HCT116 (cell line): ENCODE results near the gene POLDIP2. TPM values are rescaled to one million over a fixed set of nuclear protein-coding genes. Genes with fewer than 3 reads are reported as not detected.
A peak's percentile ranks its signal among the peaks of the same experiment; 100 is the strongest.

Source experiments
- ATAC-seq: fragments of 200-7000 bp; cut with Tn5 transposase; 2 replicates; pipeline ENCODE4 v1.9.1; 2020; ENCODE audit warnings: mild to moderate bottlenecking, moderate library complexity
- BruUV-seq: library from RNA; stranded (reverse); fragments of 400-500 nt; replicated peaks from 2 replicates; lab custom pipeline; 2021; lab: Mats Ljungman, UMichigan
- CTCF ChIA-PET: fragments of 300-600 bp; sonication (Branson Sonifier 250); formaldehyde crosslinking; loops from one replicate; lab custom pipeline; 2021; ENCODE audit warnings: antibody characterized with exemption; lab: Charles Lee
- POLR2A ChIA-PET: fragments of 300-600, 350-600 bp; sonication (Branson Sonifier 250); formaldehyde crosslinking; loops from one replicate; lab custom pipeline; 2021; ENCODE audit warnings: antibody characterized with exemption; lab: Charles Lee
- RAD21 ChIA-PET, 2 experiments: fragments of 300-600 bp; sonication (Branson Sonifier 250); formaldehyde crosslinking; loops; one replicate each; lab custom pipeline; 2023; ENCODE audit warnings: low total read pairs in 2 of 2; ENCODE audit not compliant: uncharacterized antibody in 2 of 2, unreplicated experiment in 2 of 2, low non-redundant PET in 1 of 2; lab: Charles Lee
- DNase-seq: peaks from one replicate; pipeline ENCODE4 v3.0.0-alpha.2; 2010; ENCODE audit warnings: low read depth, low spot score
- H2AFZ ChIP-seq: fragments of 200-600 bp; shearing (Covaris generic), sonication (generic); 2 replicates; pipeline ENCODE4 v1.6.1; 2017; ENCODE audit warnings: low read depth, mixed run types, mixed read lengths, antibody characterized with exemption, low read length; ENCODE audit not compliant: poor library complexity, severe bottlenecking
- H3K27ac ChIP-seq: 2 replicates; pipeline ENCODE4 v1.5.1; 2012; ENCODE audit warnings: low read depth, low read length
- H3K27me3 ChIP-seq: fragments of 200-600 bp; sonication (generic); 2 replicates; pipeline ENCODE4 v1.6.1; 2016; ENCODE audit warnings: mixed run types, low read length, mixed read lengths; ENCODE audit not compliant: insufficient read depth
- H3K36me3 ChIP-seq, 2 experiments: fragments of 200-500 bp in 1 of 2; fragments of 200-600 bp in 1 of 2; sonication (Bioruptor generic) in 1 of 2; sonication (generic) in 1 of 2; 2 replicates each; pipeline versions ENCODE4 v1.5.1 to v1.6.1; 2014 to 2016; ENCODE audit warnings: low read length in 2 of 2, inconsistent platforms in 1 of 2, mixed read lengths in 1 of 2, mixed run types in 1 of 2; ENCODE audit not compliant: insufficient read depth in 2 of 2, control insufficient read depth in 1 of 2
- H3K4me1 ChIP-seq, 2 experiments: fragments of 200-600 bp in 1 of 2; sonication (generic) in 1 of 2; 2 replicates each; pipeline versions ENCODE4 v1.5.1 to v1.6.1; 2012 to 2017; ENCODE audit warnings: low read length in 2 of 2, inconsistent platforms in 1 of 2, mild to moderate bottlenecking in 1 of 2, mixed read lengths in 1 of 2, mixed run types in 1 of 2, moderate library complexity in 1 of 2; ENCODE audit not compliant: insufficient read depth in 2 of 2, control insufficient read depth in 1 of 2
- H3K4me2 ChIP-seq: fragments of 200-600 bp; sonication (generic); 2 replicates; pipeline ENCODE4 v1.6.1; 2017; ENCODE audit warnings: mixed run types, low read length, mixed read lengths
- H3K4me3 ChIP-seq, 2 experiments: fragments of 200-600 bp in 1 of 2; sonication (generic) in 1 of 2; replicated peaks in 1 of 2; 2 replicates each; pipeline ENCODE4 v1.5.1; 2011 to 2016; ENCODE audit warnings: low read length in 2 of 2, control low read depth in 1 of 2, low read depth in 1 of 2, mild to moderate bottlenecking in 1 of 2, mixed read lengths in 1 of 2, mixed run types in 1 of 2
- H3K79me2 ChIP-seq: fragments of 200-600 bp; sonication (generic); 2 replicates; pipeline ENCODE4 v1.6.1; 2017; ENCODE audit warnings: mild to moderate bottlenecking, mixed run types, low read length, moderate library complexity, mixed read lengths; ENCODE audit not compliant: insufficient read depth
- H3K9ac ChIP-seq: fragments of 200-600 bp; sonication (generic); 2 replicates; pipeline ENCODE4 v1.6.1; 2016; ENCODE audit warnings: low read length, mixed read lengths
- H3K9me2 ChIP-seq: fragments of 200-600 bp; sonication (generic), shearing (Covaris generic); 2 replicates; pipeline ENCODE4 v1.6.1; 2017; ENCODE audit warnings: mixed run types, mild to moderate bottlenecking, moderate library complexity; ENCODE audit not compliant: insufficient read depth
- H3K9me3 ChIP-seq, 2 experiments: fragments of 200-500 bp in 1 of 2; fragments of 200-600 bp in 1 of 2; sonication (Bioruptor generic) in 1 of 2; sonication (generic) in 1 of 2; 2 replicates each; pipeline ENCODE4 v1.6.1; 2014 to 2017; ENCODE audit warnings: low read length in 2 of 2, mixed read lengths in 2 of 2, inconsistent platforms in 1 of 2, low read depth in 1 of 2, mild to moderate bottlenecking in 1 of 2, mixed run types in 1 of 2, moderate library complexity in 1 of 2; ENCODE audit not compliant: control insufficient read depth in 1 of 2, insufficient read depth in 1 of 2
- H4K20me1 ChIP-seq: fragments of 200-600 bp; sonication (generic), shearing (Covaris generic); 2 replicates; pipeline ENCODE4 v1.6.1; 2017; ENCODE audit warnings: mixed run types, mild to moderate bottlenecking, moderate library complexity; ENCODE audit not compliant: insufficient read depth
- CBX3 ChIP-seq: IDR thresholded peaks from 2 replicates; pipeline ENCODE4 v1.6.1; 2012; ENCODE audit warnings: low read depth
- EZH2 ChIP-seq: fragments of 200-600 bp; sonication (generic); IDR thresholded peaks from 2 replicates; pipeline ENCODE4 v1.6.1; 2017; ENCODE audit warnings: antibody characterized with exemption, mixed run types
- JUND ChIP-seq: IDR thresholded peaks from 2 replicates; pipeline ENCODE4 v1.6.1; 2012
- TCF7L2 ChIP-seq: IDR thresholded peaks from 2 replicates; pipeline ENCODE4 v1.7.0; 2011; ENCODE audit warnings: borderline replicate concordance, inconsistent platforms; ENCODE audit not compliant: insufficient read depth, insufficient read length; ENCODE audit errors: extremely low read depth
- intact Hi-C: fragments of 100-400 bp; cut with micrococcal nuclease; formaldehyde crosslinking; loops from 2 replicates; pipeline ENCODE4 v1.10.0; 2022
- total RNA-seq: library from RNA; stranded (reverse); gene quantifications from one replicate; pipeline ENCODE4 v1.2.1, GENCODE V29; 2021; ENCODE audit not compliant: unreplicated experiment
- TF ChIP-seq, protein P1 (sequence below): IDR thresholded peaks from 2 replicates; pipeline ENCODE4 v1.6.1; 2012
- TF ChIP-seq, protein P2 (sequence below): IDR thresholded peaks from 2 replicates; pipeline ENCODE4 v1.6.1; 2012; ENCODE audit warnings: low read depth
- TF ChIP-seq, protein P3 (sequence below): IDR thresholded peaks from 2 replicates; pipeline ENCODE4 v1.6.1; 2012
- TF ChIP-seq, protein P4 (sequence below): IDR thresholded peaks from 2 replicates; pipeline ENCODE4 v1.6.1; 2011; ENCODE audit warnings: mild to moderate bottlenecking, low read length, moderate library complexity; ENCODE audit not compliant: insufficient replicate concordance; ENCODE audit errors: extremely low read depth

POLDIP2 gene
- total RNA-seq, 1 experiment from 2014 or later: 78.0 TPM

DNA sequence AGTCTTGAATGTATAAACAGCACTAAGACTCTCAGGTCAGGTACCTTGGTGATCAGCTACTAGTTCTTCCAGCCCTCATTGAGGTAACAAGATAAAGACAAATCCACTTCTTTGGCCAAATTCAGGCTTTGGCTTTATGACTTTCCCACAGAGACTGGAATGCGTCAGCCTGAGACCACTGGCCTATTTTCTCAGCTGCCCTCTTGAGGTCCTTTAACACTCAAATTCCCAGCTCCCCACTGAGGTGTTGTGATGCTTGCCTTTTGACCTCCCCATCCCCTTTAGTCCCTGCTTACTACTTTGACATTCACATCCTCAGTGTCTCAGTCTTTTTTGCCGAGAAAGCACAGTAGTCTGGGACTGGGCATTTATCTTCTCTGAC, 11.1 kb downstream of the POLDIP2 start:
- Histone ChIP-seq H3K4me2 (no peak overlapping the region), H3K27ac (no peak overlapping the region), H2AFZ (no peak overlapping the region), H3K4me3 (no peak overlapping the region), H3K4me1 (peaks cover 0 to 9% of the 10 kb centered on the region in 2 experiments; a peak in 2 of 4 replicates), H3K27me3 (no peaks in the 10 kb centered on the region), H4K20me1 (no peaks in the 10 kb centered on the region), H3K9me2 (no peaks in the 10 kb centered on the region), H3K9ac (no peak overlapping the region), H3K79me2 (no peaks in the 10 kb centered on the region), H3K9me3 (no peaks in the 10 kb centered on the region), H3K36me3 (peaks cover 43 to 61% of the 10 kb centered on the region in 2 experiments)
- ATAC-seq: no peak
- ChIA-PET RAD21 (no interaction called here), CTCF (interaction anchor here (1.0 kb wide), 1 partner anchor 10 kb away, joined by 3 read pairs; no protein-coding TSS in a partner anchor), POLR2A (no interaction called here)
- DNase-seq: no peak
- TSS peak; percentile 5 for BruUV-seq
- TF ChIP-seq JUND (no peak), TCF7L2 (no peak), EZH2 (no peak), CBX3 (no peak)
- TF ChIP-seq, protein P1, sequence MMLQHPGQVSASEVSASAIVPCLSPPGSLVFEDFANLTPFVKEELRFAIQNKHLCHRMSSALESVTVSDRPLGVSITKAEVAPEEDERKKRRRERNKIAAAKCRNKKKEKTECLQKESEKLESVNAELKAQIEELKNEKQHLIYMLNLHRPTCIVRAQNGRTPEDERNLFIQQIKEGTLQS: no peak
- TF ChIP-seq, protein P2, sequence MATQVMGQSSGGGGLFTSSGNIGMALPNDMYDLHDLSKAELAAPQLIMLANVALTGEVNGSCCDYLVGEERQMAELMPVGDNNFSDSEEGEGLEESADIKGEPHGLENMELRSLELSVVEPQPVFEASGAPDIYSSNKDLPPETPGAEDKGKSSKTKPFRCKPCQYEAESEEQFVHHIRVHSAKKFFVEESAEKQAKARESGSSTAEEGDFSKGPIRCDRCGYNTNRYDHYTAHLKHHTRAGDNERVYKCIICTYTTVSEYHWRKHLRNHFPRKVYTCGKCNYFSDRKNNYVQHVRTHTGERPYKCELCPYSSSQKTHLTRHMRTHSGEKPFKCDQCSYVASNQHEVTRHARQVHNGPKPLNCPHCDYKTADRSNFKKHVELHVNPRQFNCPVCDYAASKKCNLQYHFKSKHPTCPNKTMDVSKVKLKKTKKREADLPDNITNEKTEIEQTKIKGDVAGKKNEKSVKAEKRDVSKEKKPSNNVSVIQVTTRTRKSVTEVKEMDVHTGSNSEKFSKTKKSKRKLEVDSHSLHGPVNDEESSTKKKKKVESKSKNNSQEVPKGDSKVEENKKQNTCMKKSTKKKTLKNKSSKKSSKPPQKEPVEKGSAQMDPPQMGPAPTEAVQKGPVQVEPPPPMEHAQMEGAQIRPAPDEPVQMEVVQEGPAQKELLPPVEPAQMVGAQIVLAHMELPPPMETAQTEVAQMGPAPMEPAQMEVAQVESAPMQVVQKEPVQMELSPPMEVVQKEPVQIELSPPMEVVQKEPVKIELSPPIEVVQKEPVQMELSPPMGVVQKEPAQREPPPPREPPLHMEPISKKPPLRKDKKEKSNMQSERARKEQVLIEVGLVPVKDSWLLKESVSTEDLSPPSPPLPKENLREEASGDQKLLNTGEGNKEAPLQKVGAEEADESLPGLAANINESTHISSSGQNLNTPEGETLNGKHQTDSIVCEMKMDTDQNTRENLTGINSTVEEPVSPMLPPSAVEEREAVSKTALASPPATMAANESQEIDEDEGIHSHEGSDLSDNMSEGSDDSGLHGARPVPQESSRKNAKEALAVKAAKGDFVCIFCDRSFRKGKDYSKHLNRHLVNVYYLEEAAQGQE: no peak
- TF ChIP-seq, protein P3, sequence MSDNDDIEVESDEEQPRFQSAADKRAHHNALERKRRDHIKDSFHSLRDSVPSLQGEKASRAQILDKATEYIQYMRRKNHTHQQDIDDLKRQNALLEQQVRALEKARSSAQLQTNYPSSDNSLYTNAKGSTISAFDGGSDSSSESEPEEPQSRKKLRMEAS: no peak
- TF ChIP-seq, protein P4, sequence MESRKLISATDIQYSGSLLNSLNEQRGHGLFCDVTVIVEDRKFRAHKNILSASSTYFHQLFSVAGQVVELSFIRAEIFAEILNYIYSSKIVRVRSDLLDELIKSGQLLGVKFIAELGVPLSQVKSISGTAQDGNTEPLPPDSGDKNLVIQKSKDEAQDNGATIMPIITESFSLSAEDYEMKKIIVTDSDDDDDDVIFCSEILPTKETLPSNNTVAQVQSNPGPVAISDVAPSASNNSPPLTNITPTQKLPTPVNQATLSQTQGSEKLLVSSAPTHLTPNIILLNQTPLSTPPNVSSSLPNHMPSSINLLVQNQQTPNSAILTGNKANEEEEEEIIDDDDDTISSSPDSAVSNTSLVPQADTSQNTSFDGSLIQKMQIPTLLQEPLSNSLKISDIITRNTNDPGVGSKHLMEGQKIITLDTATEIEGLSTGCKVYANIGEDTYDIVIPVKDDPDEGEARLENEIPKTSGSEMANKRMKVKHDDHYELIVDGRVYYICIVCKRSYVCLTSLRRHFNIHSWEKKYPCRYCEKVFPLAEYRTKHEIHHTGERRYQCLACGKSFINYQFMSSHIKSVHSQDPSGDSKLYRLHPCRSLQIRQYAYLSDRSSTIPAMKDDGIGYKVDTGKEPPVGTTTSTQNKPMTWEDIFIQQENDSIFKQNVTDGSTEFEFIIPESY: no peak
- intact Hi-C loops: no loop called here
